Epithelial cell of proximal tubule (primary cell): ENCODE results near the gene FRZB. TPM values are rescaled to one million over a fixed set of nuclear protein-coding genes. Genes with fewer than 3 reads are reported as not detected.

ENCODE experiments used
- DNase-seq: peaks from one replicate; pipeline ENCODE4 v3.0.0-alpha.2; 2011; ENCODE audit warnings: low read depth
- H3K4me3 ChIP-seq: 2 replicates; pipeline ENCODE4 v1.5.1; 2011; ENCODE audit warnings: low read depth, mild to moderate bottlenecking, low read length
- CTCF ChIP-seq: conservative IDR thresholded peaks from 2 replicates; pipeline ENCODE4 v1.5.1; 2012; ENCODE audit warnings: low read depth, mild to moderate bottlenecking, low read length
- total RNA-seq: library from RNA; depleted of rRNA; stranded (reverse); fragments of >200 nt; gene quantifications from 2 replicates; pipeline ENCODE4 v1.2.3, GENCODE V29; 2015

The FRZB gene
- total RNA-seq, 1 donor from 2014 or later, result not detected

- H3K4me3 ChIP-seq, result no peak overlapping the region
- no peak for TF ChIP-seq CTCF
- no peak for DNase-seq
Observed at GRCh38 chr2:182845794-182846417, 20.5 kb downstream of the FRZB start.

DNA sequence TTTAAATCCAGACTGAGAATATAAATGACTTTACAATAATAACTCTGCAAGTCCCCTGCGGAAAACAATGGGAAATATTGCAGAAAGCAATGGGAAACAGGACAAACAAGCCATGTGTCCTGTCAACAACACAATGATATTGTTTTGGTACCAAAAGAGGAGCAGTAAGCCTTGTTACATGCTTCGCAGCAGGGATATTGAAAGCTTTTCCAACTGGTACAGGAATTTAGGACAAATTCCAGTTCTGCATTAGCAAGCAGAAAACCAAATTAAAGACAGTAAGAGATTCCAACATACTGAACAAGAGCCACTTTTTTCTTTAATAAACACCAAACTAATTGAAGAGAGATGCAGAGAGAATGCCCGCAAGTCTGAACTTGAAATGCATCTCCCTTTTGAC is 30.0 kb downstream of the FRZB start:
- no peak overlapping the region for H3K4me3 ChIP-seq
- no peak for TF ChIP-seq CTCF
- no peak for DNase-seq

DNA sequence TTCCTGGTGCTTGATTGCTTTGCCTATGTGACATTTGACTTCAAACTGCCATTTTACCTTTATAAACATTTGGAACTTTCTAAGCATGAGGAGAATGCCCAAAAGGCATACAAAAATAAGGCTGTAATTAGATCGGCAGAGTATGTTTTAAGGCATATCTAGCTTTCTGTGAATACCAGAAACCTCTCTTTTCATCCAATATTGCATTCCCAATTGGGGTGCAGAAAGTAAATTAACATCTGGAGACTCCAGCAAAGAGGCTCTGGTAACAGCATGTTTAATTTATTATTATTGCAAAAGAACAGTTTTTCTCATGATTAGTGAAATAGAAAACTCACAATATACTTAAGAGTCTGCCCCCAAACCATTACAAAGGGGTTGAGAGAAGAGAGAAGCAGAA is 32.1 kb downstream of the FRZB start:
- no peak for TF ChIP-seq CTCF
- H3K4me3 ChIP-seq, result no peak overlapping the region
- DNase-seq, result no peak

DNA sequence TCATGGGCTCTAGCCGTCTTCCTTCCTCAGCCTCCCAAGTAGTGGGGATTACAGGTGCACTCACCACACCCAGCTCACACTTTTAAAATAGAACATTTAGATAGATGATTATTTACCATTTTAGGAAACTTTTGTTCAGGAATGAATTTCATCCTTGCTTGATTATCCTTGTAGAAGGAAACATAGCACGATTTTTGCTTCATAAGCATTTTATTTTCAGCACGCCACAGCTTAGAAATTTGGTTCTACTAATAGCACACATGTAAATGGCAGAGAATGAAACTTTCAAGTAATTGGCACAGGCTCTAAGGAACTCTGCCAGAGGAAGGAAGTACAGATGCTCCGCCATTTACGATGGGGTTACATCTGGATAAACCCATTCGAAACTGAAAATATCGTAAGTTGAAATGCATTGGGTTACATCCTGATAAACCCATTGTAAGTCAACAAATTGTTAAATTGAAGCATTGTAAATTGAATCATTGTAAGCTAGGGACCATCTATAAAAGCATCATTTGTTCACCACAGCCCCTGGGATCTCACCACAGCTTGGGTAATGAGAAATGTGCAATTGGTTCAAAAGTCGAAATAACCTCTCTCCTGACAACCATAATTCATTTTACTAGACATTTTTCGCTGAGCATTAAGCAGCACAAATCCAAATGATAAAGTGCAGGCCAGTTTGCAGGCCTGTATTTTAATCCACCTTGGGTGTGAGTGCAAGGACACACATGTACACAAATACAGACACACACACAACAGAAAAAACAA is 33.2 kb downstream of the FRZB start:
- no peak for TF ChIP-seq CTCF
- no peak for DNase-seq
- no peak overlapping the region for H3K4me3 ChIP-seq

GRCh38 chr2:182831921-182832320 is 34.5 kb downstream of the FRZB start:
- no peak for DNase-seq
- no peak overlapping the region for H3K4me3 ChIP-seq
- TF ChIP-seq CTCF, result no peak

- no peak for DNase-seq
- TF ChIP-seq CTCF, result no peak
- H3K4me3 ChIP-seq, result no peak overlapping the region
Observed at GRCh38 chr2:182831101-182831500, 35.3 kb downstream of the FRZB start.

- H3K4me3 ChIP-seq, result no peak overlapping the region
- no peak for DNase-seq
- TF ChIP-seq CTCF, result no peak
Observed at GRCh38 chr2:182827182-182827879, 39.1 kb downstream of the FRZB start.
